Effector CD4-positive, alpha-beta T cell (primary cell): ENCODE measurements around the gene PRUNE1.

ENCODE experiments used
- DNase-seq: peaks from one replicate; pipeline ENCODE4 v3.0.0-alpha.2; 2020

The PRUNE1 gene

DNA sequence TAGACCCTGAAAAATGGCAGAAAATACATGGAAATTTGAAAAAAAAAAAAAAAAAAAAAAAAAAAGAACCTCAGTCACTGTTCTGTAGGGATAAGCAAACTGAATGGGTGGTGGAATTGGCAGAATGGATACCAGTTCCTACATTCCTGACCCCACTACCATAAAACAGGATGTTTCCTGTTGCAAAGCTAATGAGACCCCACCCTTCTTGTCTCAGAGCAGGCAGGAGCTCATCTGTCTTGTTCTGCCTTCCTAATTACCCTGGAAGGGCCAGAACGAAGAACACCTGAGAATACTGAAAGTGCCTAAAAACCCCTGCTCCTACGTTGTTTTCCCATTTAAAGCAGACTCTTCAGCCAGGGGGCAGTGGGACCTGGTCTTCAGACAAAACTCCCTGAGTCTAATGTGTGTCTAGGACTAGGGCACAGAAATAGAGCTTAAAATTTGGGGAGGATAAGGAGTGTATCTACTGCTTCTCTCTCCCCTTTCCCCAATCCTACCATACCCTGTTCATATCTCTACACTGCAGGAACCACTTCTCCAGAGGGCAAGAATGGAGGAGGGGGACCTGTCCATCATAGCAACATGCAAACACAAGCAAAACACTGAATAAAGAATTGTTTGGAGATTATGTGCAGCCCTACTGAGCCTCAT, 43.2 kb downstream of the PRUNE1 start:
- no peak for DNase-seq

DNA sequence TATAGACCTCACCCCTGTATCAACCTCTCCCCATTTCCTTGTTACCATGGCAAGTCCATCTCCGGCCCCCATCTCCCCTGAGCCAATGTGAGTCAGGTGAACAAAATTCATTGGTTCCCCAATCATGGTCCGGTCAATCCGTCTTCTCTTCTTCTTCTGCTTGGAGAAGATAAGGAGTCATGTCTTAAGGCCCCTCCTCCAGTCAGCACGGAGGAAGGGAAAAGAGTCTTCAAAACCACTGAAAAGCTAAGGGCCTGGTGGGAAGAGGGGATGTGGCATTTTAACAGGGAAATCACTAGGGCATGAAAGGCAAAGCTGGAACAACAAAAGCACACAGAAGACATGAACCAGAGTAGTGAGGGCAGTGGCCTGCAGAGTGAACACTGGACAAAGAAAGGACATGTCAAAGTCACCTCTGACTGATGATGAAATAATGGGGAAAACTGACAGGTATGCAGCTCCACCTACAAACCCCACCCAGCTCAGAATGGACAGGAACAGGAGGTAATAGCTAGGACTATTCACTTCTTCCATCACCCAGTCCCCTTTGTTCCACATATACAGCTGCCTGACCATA, 46.8 kb downstream of the PRUNE1 start:
- DNase-seq, result no peak

DNA sequence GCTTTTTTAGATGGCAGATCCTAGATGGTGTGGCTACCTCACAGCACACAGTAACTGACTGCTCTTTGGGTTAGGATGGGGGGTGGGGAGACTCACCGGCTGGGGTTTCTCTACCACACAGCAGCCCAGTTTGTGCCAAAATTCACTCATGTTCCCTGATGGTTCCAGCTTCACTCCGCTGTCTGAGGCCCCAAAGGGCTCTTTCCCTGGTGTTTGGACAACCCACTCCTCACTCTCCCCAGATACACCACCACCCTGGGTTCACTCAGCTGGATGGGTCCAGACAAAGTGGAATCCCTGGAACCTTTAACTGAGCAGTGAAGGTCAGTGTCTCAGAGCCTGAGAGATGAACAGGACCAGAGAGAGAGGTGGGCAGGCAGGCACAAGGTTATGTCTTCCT, 47.3 kb downstream of the PRUNE1 start:
- DNase-seq, result no peak

- DNase-seq, result peak; percentile 26
Observed at GRCh38 chr1:151056149-151056548, 47.9 kb downstream of the PRUNE1 start.

DNA sequence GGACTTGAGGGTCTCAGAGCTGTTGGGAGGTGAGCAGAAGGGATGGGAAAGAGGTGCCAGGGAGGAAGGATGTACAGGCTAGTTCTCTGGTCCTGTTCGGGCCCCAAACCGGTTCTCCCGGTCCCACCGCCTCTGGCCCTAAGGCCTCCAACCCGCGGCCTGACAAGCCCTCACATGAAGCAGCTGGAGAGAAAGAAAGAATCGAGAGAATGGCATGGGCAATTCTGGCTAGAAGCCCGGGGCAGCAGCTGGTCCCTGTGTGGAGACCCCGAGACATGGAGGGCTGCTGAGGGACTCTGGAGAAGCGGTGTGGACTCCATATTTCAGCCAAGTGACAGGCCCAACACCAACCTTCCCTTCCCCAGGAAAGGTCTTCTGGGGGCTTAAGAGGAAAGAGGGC, 50.4 kb downstream of the PRUNE1 start:
- DNase-seq, result no peak

GRCh38 chr1:151059109-151060006, 51.1 kb downstream of the PRUNE1 start, which contains the start of gene CDC42SE1:
TSS of gene CDC42SE1 (minus strand) at chr1:151059622. CDS start at chr1:151055730, 3,892 bp downstream.
- DNase-seq, result peak; percentile 77

- DNase-seq, result no peak
Observed at GRCh38 chr1:151060007-151060656, 51.9 kb downstream of the PRUNE1 start, which contains the start of gene MLLT11. TSS of gene MLLT11 (plus strand) at chr1:151060397. CDS start at chr1:151067225, 6,828 bp downstream.

- DNase-seq, result no peak
Observed at GRCh38 chr1:151060657-151061421, 52.6 kb downstream of the PRUNE1 start.

DNA sequence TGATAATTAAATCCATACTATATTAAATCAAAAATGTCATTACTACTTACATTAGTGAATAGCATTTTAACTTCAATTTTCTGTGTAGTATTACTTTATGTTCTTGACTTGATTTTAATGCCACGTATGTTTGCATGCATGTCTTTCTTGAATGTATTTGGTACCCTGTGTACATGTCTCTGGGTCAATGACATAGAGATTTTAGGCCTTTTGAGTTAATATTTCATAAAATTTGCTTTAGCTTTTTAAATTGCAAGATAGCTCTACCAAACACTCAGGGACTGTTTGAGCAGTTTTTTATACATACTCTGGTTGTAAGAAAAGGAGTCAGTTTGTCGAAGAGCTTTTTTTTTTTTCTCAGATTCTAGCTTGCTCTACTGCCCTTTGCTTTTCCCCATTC, 53.5 kb downstream of the PRUNE1 start:
- DNase-seq, result no peak

DNA sequence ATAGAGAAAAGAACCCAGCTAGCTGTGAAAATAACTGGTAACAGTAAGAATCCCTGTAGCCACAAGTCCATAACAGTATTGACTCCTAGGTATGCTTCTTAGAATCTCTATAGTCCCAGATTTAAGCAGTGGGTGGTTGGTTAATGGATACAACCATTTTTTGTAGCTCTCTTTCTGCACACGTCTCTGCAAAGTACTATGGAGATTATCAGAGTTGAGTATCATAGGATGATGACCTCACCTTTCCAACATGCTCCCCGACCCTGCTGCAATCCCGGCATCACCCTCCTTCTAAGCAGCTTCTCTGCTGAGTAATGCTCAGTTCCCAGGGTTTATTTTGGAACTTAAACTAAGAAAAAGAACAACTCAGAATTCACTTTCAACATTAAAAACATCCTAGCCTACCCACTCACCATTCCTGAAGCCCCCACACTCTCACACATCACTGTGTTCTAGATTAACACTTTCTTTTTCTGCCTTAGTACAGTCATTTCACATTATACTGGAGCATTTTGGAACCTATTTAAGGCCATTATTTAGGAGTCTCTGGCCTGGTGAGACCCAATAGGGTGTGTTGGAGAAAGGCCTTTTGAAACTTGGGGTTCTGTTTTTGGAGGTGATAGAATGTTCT, 54.6 kb downstream of the PRUNE1 start:
- DNase-seq, result no peak

DNA sequence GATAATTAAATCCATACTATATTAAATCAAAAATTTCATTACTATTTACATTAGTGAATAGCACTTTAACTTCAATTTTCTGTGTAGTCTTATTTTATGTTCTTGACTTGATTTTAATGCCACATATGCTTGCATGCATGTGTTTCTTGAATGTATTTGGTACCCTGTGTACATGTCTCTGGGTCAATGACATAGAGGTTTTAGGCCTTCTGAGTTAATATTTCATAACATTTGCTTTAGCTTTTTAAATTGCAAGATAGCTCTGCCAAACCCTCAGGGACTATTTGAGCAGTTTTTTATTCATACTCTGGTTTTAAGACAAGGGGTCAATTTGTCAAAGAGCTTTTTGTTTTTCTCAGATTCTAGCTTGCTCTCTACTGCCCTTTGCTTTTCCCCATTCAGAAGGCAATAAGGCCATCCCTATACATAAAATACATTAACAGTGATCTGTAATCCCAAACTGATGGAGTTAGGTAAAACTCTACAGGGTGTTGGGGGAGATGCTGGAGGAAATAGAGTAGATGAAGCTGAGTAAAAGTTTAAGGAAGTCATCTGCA, 56.9 kb downstream of the PRUNE1 start:
- no peak for DNase-seq

DNA sequence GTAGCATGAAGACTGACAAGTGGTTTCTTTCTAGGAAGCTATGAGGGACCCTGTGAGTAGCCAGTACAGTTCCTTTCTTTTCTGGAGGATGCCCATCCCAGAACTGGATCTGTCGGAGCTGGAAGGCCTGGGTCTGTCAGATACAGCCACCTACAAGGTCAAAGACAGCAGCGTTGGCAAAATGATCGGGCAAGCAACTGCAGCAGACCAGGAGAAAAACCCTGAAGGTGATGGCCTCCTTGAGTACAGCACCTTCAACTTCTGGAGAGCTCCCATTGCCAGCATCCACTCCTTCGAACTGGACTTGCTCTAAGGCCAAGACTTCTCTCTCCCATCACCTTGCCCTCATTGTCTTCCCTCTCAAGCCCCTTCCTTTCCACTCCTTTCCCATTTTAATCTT, 58.9 kb downstream of the PRUNE1 start:
- no peak for DNase-seq

- no peak for DNase-seq
Observed at GRCh38 chr1:151069103-151069486, 60.8 kb downstream of the PRUNE1 start.

- DNase-seq, result peak; percentile 78
Observed at GRCh38 chr1:151070474-151071276, 62.4 kb downstream of the PRUNE1 start, which contains the start of gene GABPB2. TSS of gene GABPB2 (plus strand) at chr1:151070761. CDS start at chr1:151088190, 17,429 bp downstream.

- no peak for DNase-seq
Observed at GRCh38 chr1:151072224-151072623, 64.0 kb downstream of the PRUNE1 start.
